Measurements from ENCODE around the gene HAT1. TPM values are rescaled to one million over a fixed set of nuclear protein-coding genes. Genes with fewer than 3 reads are reported as not detected.
"Not testable (repeated sequence)": the region's sequence is repeated elsewhere in the genome, so short reads cannot be mapped to it uniquely, and the experiment has no call there.

Gene HAT1
- total RNA-seq, 4 donors from 2014 or later, result 27.9 to 60.9 (median 36.9) TPM

DNA sequence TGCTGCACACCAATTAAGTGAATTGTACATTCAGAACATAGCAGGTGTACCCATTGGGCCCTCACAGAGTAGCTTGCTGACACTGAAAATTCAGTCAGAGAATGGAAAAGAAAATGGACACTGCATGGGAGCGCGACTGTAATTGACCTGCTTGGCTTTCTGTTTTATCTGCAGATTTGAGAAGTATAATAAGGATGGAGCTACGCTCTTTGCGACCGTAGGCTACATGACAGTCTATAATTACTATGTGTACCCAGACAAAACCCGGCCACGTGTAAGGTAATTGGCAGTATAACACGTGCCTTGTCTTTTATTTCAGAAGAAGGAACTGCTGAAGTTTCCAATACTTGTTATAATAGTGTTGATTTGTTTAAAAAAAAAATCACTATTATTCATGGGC lies 44.0 kb downstream of the HAT1 start:
- H3K36me3 ChIP-seq, result no peaks in the 10 kb centered on the region
- H3K4me3 ChIP-seq, result no peak overlapping the region
- intact Hi-C loops (cut with DNase I; ENCODE audit: low total_unique reads), result no loop called here
- H3K9me3 ChIP-seq, result no peaks in the 10 kb centered on the region
- TF ChIP-seq POLR2A (IDR thresholded peaks at IDR 0.05), result no peak
- TF ChIP-seq, protein P1, sequence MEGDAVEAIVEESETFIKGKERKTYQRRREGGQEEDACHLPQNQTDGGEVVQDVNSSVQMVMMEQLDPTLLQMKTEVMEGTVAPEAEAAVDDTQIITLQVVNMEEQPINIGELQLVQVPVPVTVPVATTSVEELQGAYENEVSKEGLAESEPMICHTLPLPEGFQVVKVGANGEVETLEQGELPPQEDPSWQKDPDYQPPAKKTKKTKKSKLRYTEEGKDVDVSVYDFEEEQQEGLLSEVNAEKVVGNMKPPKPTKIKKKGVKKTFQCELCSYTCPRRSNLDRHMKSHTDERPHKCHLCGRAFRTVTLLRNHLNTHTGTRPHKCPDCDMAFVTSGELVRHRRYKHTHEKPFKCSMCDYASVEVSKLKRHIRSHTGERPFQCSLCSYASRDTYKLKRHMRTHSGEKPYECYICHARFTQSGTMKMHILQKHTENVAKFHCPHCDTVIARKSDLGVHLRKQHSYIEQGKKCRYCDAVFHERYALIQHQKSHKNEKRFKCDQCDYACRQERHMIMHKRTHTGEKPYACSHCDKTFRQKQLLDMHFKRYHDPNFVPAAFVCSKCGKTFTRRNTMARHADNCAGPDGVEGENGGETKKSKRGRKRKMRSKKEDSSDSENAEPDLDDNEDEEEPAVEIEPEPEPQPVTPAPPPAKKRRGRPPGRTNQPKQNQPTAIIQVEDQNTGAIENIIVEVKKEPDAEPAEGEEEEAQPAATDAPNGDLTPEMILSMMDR (IDR thresholded peaks at IDR 0.05), result no peak
- H3K4me1 ChIP-seq, result no peaks in the 10 kb centered on the region
- H3K27ac ChIP-seq, result no peak overlapping the region
- H3K27me3 ChIP-seq, result no peaks in the 10 kb centered on the region
- no peak for DNase-seq

- Histone ChIP-seq H3K27me3 (no peaks in the 10 kb centered on the region), H3K36me3 (no peaks in the 10 kb centered on the region), H3K4me1 (no peaks in the 10 kb centered on the region), H3K9me3 (no peaks in the 10 kb centered on the region), H3K27ac (no peak overlapping the region), H3K4me3 (no peak overlapping the region)
- intact Hi-C loops (cut with DNase I; ENCODE audit: low total_unique reads), result no loop called here
- TF ChIP-seq, protein P1 (IDR thresholded peaks at IDR 0.05), result no peak
- TF ChIP-seq POLR2A (IDR thresholded peaks at IDR 0.05), result no peak
- DNase-seq, result no peak
Observed at GRCh38 chr2:171966688-171967087, 44.4 kb downstream of the HAT1 start.

DNA sequence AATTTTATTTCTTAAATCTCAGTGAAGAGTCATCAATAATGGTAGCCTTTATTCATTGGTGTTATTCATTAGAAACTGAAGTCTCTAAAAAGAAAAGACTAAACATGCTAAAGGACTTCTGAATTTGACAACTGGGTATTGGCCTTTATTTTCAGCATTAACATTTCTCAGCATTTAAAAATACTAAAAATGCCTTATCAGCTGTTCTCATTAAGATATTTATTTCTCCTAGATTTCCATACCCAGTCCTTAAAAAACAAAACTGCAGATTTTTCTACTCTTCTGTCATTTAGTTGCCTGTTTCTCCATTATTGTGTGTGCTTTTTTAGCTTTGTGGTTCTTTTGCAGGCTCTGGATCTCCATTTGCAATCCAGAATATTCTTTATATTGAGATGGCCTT lies 46.2 kb downstream of the HAT1 start:
- H3K36me3 ChIP-seq, result no peaks in the 10 kb centered on the region
- no peaks in the 10 kb centered on the region for H3K27me3 ChIP-seq
- TF ChIP-seq, protein P1 (IDR thresholded peaks at IDR 0.05), result no peak
- no peak for TF ChIP-seq POLR2A (IDR thresholded peaks at IDR 0.05)
- intact Hi-C loops (cut with DNase I; ENCODE audit: low total_unique reads), result no loop called here
- no peak for DNase-seq
- no peak overlapping the region for H3K4me3 ChIP-seq
- H3K4me1 ChIP-seq, result no peaks in the 10 kb centered on the region
- H3K9me3 ChIP-seq, result no peaks in the 10 kb centered on the region
- H3K27ac ChIP-seq, result no peak overlapping the region

GRCh38 chr2:171972329-171972982 lies 50.2 kb downstream of the HAT1 start:
- no peak overlapping the region for H3K4me3 ChIP-seq
- no peaks in the 10 kb centered on the region for H3K4me1 ChIP-seq
- H3K27me3 ChIP-seq, result no peaks in the 10 kb centered on the region
- H3K36me3 ChIP-seq, result no peaks in the 10 kb centered on the region
- DNase-seq, result no peak
- no peaks in the 10 kb centered on the region for H3K9me3 ChIP-seq
- TF ChIP-seq, protein P1 (IDR thresholded peaks at IDR 0.05), result no peak
- TF ChIP-seq POLR2A (IDR thresholded peaks at IDR 0.05), result no peak
- H3K27ac ChIP-seq, result no peak overlapping the region
- intact Hi-C loops (cut with DNase I; ENCODE audit: low total_unique reads), result no loop called here

DNA sequence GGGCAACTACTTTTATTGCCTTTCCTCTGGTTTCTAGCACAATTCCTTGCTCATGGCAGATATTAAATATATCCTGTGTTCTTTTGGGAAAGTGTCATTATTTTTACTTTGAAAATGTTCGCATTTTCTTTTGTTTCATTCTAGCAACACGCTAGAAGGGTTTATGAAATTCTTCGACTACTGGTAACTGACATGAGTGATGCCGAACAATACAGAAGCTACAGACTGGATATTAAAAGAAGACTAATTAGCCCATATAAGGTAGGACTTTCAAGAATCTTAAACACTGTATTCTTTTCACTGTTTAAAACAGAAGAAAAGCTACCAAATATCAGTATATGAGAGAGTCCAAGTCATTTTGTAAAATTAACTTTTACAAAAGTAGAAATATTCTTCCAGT lies 56.8 kb downstream of the HAT1 start:
- Histone ChIP-seq H3K4me3 (no peak overlapping the region), H3K9me3 (no peaks in the 10 kb centered on the region), H3K27ac (no peak overlapping the region), H3K27me3 (no peaks in the 10 kb centered on the region), H3K36me3 (no peaks in the 10 kb centered on the region), H3K4me1 (no peaks in the 10 kb centered on the region)
- intact Hi-C loops (cut with DNase I; ENCODE audit: low total_unique reads), result no loop called here
- no peak for TF ChIP-seq POLR2A (IDR thresholded peaks at IDR 0.05)
- TF ChIP-seq, protein P1 (IDR thresholded peaks at IDR 0.05), result no peak
- no peak for DNase-seq

- DNase-seq; intact Hi-C loops (cut with DNase I; ENCODE audit: low total_unique reads): not testable (repeated sequence)
Observed at GRCh38 chr2:171983924-171984323, 61.7 kb downstream of the HAT1 start.

More at GRCh38 chr2:171983924-171984323, 61.7 kb downstream of the HAT1 start:
- not testable (repeated sequence) for H3K4me1 ChIP-seq, H3K9me3 ChIP-seq, H3K36me3 ChIP-seq, H3K27me3 ChIP-seq, H3K27ac ChIP-seq, H3K4me3 ChIP-seq
